C4-2B (cell line): Measurements from ENCODE around the gene BNIPL.

ENCODE experiments used
- CTCF ChIP-seq: fragments of 450-650 bp; conservative IDR thresholded peaks from 2 replicates; pipeline ENCODE4 v1.5.1; 2017; ENCODE audit warnings: mild to moderate bottlenecking
- ZFX ChIP-seq: fragments of 450-650 bp; IDR thresholded peaks from 2 replicates; pipeline ENCODE4 v1.6.1; 2017

- no peak; the same call in 1 of the 2 replicates for TF ChIP-seq CTCF
- no peak for TF ChIP-seq ZFX
Observed at GRCh38 chr1:151048645-151049032, 12.3 kb downstream of the BNIPL start.
